Activated naive CD8-positive, alpha-beta T cell treated with anti-CD3 and anti-CD28 coated beads for 36 hours (primary cell): Measurements from ENCODE around the gene GDAP1L1. TPM values are rescaled to one million over a fixed set of nuclear protein-coding genes. Genes with fewer than 3 reads are reported as not detected.

Experiments used
- DNase-seq: peaks from one replicate; pipeline ENCODE4 v3.0.0; 2021
- H3K27ac Mint-ChIP-seq: one replicate; pipeline ENCODE4 v1.8.0; 2022; ENCODE audit warnings: mild to moderate bottlenecking, moderate library complexity, mixed read lengths
- H3K27me3 Mint-ChIP-seq: one replicate; pipeline ENCODE4 v1.8.0; 2022; ENCODE audit warnings: mild to moderate bottlenecking, mixed read lengths
- H3K36me3 Mint-ChIP-seq: one replicate; pipeline ENCODE4 v1.8.0; 2021; ENCODE audit warnings: mild to moderate bottlenecking, mixed read lengths
- H3K4me1 Mint-ChIP-seq: one replicate; pipeline ENCODE4 v1.8.0; 2021; ENCODE audit warnings: mixed read lengths
- H3K4me3 Mint-ChIP-seq: one replicate; pipeline ENCODE4 v1.8.0; 2022; ENCODE audit warnings: mild to moderate bottlenecking, moderate library complexity, mixed read lengths
- H3K9me3 Mint-ChIP-seq: one replicate; pipeline ENCODE4 v1.8.0; 2022; ENCODE audit warnings: mixed read lengths
- total RNA-seq, 2 experiments: library from RNA; stranded (reverse); gene quantifications; one replicate each; pipeline ENCODE4 v1.2.3, GENCODE V29; 2021

GDAP1L1 gene
- total RNA-seq, 2 experiments from 2014 or later = 0.12 TPM; not detected in 1

DNA sequence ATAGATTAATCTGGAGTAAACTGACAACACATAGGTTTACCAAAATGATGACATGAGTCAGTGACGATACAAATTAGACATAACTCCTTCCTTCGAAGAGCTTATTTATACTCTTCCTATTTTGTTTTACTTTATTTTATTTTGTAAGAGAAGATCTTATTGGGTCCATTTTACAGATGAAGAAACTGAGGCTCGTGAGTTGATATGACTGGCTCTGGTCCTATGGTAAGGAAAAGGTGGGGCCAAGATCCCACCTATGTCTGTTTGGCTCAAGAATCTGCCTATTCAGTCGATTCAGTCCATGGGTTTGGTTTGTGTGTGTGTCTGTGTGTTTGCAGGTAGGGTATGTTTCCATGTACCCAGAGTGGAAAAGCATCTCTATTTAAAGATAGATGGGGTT, 81.3 kb downstream of the GDAP1L1 start:
- H3K4me3 Mint-ChIP-seq = no peak overlapping the region
- peaks cover 3% of the 10 kb centered on the region for H3K4me1 Mint-ChIP-seq
- H3K9me3 Mint-ChIP-seq = no peaks in the 10 kb centered on the region
- no peak overlapping the region for H3K27ac Mint-ChIP-seq
- H3K27me3 Mint-ChIP-seq = no peaks in the 10 kb centered on the region
- no peak for DNase-seq
- H3K36me3 Mint-ChIP-seq = no peaks in the 10 kb centered on the region

Other genes starting within 250 kb of the GDAP1L1 start
- under 1 TPM; 0.12 to 0.14 TPM for gene JPH2, start 60.1 kb upstream of the GDAP1L1 start, total RNA-seq
- 10 to 100 TPM; 25.5 to 26.4 TPM for gene OSER1, start 36.5 kb upstream of the GDAP1L1 start, total RNA-seq
- gene FITM2, start 63.9 kb downstream of the GDAP1L1 start, total RNA-seq = 1 to 10 TPM; 1.9 to 2.1 TPM
- gene R3HDML, start 89.7 kb downstream of the GDAP1L1 start, total RNA-seq = not detected
- gene HNF4A, start 108.4 kb downstream of the GDAP1L1 start, total RNA-seq = not detected
- gene TTPAL, start 228.6 kb downstream of the GDAP1L1 start, total RNA-seq = 10 to 100 TPM; 30.1 to 31.4 TPM